HG03460 (cell line): Measurements from ENCODE around the gene ZNF688.
"Not testable (repeated sequence)": the region's sequence is repeated elsewhere in the genome, so short reads cannot be mapped to it uniquely, and the experiment has no call there.

Source experiments
- ATAC-seq: cut with Tn5 transposase; IDR thresholded peaks from one replicate; pipeline ENCODE4 v1.9.1; 2021; ENCODE audit not compliant: unreplicated experiment

The ZNF688 gene

DNA sequence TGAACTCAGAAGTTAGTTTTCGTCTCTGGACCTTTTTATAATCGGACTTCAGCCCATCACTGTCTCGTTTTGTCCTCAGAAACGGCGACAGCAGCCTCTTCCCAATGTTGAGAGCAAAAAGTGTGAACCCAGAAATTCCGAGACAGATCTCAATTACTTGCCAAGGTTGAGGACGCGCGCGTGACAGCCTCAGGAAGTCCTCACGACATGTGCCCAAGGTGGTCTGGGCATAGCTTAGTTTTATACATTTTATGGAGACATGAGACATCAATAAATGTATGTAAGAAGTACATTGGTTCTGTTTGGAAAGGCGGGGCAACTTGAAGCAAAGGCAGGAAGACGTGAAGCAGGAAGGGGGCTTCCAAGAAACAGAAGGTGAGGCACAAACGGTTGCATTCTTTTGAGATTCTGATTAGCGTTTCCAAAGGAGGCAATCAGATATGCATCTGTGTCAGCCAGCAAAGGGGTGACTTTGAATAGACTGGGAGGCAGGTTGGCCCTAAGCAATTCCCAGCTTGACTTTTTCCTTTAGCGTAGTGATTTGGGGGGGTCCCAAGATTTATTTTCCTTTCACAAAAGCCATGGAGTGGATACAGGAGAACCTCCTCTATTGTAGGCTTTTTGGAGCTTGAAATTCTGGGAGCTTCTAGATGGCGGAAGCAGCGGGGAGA is 36.3 kb downstream of the ZNF688 start:
- peak; percentile 4 for ATAC-seq

DNA sequence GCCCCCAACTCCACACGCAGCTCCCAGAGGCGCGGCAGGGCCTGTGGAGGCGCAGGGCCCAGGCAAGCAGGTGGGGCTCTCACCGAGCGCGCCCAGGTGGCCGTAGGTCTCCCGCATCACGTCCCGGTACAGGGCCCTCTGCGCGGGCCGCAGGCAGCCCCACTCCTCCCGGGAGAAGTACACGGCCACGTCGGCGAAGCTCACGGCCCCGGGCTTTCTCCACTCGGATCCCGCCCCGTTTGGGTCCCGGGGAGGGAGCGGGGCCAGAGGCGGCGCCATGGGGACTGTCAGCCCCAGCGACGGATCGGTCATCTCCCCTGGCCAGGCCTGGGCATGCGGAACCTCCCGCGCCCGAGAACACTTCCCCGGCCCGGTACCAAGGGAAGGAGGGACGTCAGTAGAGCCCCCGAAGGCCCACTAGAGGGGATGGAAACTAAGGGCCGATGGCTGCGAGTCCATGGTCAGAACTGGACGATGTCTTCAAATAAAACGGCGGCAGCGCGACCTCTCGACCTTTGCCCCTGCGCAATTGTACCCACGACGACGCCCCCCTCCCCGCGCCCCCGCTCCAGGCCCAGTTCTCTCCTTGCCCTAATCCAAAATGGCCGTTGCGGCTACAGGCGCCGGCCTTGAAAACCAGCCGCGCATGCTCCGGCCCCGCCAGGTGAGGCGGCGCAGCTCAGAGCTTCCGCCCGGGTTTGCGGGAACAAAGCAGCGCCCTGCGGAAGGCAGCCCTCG is 37.0 kb downstream of the ZNF688 start, which contains the start of gene ZNF747:
Gene ZNF747 (minus strand): TSS at position 491 of the 738 bp plus-strand sequence. CDS start 179 bp downstream, at position 312.
- ATAC-seq: peak; percentile 55

DNA sequence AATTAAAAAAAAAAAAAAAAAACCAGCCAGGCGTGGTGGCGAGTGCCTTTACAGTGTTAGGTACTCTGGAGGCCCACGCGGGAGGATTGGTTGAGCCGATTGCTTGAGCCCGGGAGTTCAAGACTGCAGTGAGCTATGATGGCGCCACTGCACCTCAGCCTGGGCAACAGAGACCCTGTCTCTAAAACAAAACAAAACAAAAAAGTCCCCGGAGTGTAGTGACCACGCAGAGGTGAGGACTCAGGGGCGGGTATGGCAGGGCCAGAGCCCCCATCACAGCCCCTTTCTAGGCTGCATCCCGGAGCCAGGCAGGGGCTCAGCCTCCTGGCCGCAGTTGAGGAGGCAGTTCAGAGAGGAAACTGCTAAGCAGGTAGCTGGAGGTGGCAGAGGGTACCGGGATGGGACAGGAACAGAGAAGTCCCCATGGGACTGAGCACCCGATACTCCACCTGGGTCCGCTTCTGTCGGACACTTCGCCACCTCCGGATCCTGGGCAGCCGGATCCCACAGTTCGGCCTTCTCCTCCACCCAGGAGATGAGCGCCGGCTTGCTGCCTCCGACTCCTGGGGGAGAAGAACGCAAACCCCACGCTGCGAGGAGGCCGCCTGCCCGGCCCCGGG is 37.7 kb downstream of the ZNF688 start:
- ATAC-seq: peak; percentile 10

DNA sequence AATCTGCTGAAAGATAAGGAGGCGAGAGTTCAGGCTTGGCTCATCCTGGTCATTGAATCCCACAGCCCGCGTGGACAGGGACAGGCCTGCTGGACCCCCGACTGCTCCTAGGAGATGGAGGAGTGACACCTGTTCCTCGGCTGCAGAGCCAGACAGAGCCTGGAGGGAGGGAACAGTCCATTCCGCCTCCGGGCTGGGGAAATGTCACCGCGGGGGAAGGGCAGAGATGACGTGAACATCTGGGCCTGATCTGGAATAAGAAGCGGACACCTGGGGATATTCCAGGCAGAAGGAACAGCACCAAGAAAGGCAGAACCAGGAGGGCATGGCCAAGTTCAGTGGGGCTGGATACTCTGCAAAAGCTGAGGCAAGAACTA is 38.4 kb downstream of the ZNF688 start:
- no peak for ATAC-seq

DNA sequence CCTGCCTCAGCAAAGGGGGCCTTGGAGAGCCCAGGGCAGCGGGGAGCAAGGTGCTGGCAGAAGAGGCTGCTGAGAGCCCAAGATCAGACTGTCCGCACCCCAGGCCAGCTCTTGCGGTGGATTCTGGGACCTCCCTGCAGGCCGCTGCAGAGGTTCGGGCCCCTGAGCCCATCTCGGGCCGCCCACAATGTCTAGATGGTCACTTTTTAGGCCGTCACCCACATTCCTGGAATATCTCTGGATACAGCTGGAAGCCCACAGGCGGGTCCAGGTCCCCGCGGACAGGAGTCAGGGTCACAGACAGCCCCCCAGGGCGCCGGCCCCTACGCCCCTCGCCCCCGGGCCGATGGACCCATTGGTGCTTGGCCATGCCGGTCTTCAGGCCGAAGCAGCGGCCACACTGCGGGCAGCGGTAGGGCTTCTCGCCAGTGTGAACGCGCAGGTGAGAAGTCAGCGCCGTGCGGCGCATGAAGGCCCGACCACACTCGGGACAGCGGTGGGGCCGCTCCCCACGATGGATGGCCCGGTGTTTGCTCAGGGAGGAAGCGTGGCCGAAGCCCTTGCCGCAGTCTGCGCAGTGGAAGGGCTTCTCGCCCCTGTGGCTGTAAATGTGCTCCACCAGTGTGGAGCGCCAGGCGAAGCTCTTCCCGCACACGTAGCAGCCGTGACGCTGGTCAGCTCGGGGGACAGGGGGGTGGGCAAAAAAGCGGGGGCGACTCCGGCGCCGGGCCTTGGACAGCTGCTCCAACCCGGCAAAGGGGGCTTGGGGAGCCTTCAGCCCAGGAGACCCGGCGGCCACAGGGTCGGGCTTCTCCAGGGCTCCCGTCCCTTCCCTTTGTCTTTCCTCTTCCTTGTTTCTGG is 39.0 kb downstream of the ZNF688 start:
- ATAC-seq: no peak

DNA sequence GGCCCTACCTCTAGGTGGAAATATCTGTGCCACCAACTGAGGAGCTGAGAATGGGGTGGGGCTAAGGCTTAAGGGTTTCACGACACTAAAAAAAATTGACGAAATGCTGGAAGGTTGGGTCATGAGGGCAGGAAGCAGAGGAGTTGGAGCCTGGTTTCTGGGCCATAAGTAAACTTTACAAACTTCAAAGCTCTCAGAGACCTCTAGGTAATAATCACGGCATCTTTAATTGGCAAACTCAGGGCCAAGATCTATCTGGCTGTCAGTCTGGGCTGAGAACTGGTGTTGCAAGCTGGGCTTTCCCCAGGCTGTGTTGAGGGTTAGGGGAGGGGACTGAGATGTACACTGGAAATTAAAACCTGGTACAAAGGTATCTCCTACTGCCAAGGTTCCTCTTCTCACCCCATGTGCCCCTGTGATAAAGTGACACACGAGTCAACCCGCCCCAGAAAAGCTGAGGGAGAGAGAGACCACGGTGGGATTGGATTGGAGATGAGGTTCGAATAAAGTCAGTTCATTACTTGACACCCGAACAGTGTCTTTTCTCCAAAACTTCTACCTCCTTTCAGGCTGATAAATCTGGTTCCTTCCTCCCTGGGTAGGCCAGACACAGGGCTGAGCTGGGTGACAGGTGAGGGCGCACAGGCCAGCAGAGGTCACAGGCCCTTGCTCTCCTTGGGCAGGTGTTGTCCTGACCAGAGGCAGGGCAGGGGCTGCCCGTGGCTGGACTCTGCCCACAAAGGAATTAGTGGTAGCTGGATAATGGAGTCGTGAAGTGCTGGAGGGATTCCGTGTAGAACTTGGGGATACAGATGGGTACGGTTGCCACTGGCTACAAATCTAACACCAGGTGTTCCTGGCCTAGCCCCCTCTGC is 41.1 kb downstream of the ZNF688 start:
- no peak for ATAC-seq

DNA sequence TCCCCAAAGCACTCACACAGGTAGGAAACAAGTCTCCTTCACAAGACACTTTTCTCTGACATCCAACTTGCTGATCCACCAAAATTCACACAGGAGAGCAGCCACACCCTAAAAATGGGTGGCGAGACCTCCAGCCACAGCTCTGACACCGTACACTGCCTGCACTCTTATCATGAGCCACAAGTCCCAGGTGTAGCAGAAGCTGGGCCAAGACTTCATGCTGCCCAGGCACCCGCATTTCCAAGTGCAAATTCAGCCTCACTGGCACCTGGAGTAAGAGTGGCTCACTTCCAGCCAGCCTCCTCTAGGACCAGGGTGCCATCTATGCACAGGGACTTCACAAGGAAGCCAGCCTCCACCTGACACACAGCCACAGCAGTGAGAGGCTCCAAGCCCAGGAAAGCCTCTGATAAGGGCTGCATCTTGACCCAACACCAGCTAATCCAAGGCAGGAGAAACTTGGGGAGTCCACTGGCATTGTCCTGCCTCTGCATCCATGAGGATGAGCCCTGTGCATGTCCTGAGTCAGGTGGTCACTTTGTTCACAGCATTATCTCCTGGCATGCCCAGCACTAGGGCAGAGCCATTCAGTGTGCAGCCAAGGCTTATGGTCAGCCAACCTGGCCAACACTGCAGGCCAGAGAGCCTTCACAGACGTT is 42.6 kb downstream of the ZNF688 start:
- ATAC-seq: no peak

DNA sequence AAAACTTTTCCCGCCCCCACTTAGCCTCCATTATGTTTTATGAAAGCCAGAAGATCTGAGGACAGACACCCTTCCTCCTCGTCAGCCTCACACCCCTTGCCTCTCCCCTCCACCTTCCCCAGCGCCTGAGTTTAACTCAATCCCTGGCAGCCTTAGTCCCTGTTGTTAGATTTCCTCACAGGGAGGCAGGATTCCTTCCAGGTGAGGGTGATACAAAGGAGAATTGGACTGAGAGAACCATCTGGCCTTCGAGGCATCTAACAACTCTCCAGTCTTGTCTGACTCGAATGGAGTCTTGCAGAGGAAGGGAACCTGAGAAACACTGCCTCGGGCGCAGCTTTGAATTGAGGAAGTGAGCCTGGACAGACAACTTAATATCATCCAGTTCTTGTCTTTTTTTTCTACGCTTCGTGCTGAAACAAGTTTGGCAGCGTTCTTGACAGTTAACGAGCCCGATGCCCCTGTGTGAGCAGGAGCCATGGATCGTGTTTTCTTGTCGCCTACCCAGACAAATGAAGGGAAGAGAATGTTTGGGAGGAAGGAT is 43.8 kb downstream of the ZNF688 start:
- ATAC-seq: no peak

DNA sequence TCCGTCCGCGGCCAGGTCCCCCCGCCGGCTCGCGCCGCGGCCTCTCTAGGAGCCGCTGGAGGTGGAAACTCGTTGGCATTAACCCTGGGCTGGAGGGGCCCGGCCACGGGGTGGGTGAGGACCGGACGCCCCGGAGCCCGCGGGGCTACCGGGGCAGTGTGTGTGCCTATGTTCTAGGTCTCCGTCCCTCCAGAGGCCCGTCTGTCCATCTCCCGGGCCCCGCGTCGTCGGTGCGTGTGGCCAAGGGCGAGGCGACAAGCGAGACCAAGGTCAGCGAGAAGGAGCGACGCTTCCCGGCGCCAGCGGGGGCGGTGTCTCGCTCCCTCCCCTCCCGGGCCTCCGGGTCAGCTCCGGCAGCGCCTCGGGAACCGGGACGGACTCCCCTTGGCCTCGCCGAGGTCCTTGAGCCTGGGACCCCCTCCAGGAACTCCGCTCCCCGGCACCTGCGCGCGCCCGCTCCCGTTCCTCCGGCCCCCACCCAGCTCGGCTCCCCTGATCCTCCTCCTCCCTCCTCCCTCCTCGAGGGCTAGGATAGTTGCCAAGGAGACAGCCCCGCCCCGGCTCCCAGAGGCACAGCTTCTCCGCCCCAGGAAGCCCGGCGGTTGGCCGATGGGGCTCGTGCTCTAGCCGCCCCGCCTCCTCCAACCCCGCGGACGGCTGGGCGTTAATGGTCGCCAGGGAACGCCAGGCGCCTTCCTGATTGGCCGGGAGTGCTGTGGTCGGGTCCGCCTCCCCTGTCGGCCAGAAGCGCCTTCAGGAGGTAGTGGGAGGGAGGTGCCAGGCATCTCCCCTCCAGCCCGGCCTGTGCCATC is 44.5 kb downstream of the ZNF688 start:
- peak; percentile 75 for ATAC-seq

DNA sequence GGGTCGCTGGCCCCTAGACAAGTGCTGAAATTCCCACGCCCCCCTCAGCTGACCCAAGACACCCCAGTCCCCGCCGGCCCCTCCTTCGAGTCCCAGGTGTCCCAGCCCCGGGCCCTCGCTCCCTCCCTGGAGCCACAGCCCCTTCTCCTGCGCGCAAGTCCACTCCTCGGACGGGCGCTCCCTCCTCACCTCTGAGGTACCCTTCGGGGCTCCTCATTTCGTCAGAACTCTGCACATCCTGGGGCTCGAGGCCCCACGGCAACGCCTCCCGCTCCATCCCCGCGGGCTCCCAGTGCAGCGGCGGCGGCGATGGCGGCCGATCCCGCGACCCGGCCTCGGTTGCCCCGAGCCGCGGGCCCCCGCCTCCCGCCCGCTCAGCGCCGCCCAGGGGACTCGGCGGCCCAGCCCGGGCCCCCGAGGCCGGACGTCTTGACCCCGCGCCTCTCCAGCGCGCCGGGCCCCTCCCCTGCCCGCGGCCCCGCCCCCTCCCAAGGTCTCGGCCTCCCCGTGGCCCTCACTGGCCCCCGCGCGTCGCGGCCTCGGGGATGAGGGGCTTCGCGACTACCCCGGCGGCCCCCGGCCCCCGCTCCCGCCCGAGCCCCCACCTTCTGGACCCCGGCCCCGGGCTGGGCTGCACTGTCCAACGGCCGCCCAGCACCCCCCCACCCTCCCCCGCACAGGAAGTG is 45.2 kb downstream of the ZNF688 start, which contains the start of gene ZNF768:
Gene ZNF768 (minus strand): TSS at position 430 of the 686 bp plus-strand sequence. CDS start 153 bp downstream, at position 277.
- ATAC-seq: peak; percentile 24

DNA sequence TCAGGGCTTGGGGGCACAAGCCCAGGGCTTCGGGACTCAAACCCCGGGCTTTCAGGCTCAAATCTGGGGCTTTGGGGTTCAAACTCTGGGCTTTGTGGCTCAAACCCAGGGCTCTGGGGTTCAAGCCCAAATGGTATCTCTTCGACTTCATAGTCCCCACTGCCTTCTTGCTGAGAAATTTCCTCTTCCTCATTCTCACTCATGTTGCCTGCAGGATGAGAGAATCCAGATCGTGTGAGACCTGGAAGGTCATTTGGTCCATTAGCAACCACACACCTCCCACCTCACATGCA is 45.7 kb downstream of the ZNF688 start:
- no peak for ATAC-seq

DNA sequence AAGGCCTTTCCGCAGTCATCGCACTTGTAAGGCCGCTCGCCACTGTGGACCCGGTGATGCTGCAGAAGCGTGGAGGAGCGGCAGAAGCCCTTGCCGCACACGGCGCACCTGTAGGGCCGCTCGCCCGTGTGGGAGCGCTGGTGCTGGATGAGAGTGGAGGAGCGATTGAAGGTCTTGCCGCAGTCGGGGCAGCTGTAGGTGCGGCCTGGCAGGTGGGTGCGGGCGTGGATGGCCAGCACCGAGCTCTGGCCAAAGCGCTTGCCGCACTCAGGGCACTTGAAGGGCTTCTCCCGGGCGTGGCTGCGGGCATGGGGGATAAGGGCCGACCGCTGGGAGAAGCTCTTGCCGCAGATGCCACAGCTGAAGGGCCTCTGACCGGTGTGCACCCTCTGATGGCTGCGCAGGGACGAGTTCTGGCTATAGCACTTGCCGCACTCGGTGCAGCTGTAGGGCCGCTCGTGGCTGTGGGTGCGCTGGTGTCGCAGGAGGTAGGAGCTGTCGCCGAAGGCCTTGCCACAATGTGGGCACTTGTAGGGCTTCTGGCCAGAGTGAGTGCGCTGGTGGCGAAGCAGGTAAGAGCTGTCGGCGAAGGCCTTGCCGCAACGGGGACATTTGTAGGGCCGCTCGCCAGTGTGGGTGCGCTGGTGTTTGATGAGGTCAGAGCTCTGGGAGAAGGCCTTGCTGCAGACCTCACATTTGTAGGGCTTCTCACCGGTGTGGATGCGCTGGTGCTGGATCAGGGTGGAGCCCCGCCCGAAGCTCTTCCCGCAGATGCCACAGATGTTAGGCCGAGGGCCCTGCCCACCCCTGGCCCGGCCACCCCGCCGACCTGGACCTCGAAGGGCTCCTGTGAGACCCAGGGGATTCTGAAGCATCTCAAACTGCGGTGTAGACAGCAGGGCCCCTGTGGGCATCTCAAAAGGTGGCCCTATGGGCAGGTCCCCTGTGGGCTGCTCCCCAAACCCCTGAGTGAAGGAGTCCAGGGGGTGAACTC is 46.6 kb downstream of the ZNF688 start:
- no peak for ATAC-seq

DNA sequence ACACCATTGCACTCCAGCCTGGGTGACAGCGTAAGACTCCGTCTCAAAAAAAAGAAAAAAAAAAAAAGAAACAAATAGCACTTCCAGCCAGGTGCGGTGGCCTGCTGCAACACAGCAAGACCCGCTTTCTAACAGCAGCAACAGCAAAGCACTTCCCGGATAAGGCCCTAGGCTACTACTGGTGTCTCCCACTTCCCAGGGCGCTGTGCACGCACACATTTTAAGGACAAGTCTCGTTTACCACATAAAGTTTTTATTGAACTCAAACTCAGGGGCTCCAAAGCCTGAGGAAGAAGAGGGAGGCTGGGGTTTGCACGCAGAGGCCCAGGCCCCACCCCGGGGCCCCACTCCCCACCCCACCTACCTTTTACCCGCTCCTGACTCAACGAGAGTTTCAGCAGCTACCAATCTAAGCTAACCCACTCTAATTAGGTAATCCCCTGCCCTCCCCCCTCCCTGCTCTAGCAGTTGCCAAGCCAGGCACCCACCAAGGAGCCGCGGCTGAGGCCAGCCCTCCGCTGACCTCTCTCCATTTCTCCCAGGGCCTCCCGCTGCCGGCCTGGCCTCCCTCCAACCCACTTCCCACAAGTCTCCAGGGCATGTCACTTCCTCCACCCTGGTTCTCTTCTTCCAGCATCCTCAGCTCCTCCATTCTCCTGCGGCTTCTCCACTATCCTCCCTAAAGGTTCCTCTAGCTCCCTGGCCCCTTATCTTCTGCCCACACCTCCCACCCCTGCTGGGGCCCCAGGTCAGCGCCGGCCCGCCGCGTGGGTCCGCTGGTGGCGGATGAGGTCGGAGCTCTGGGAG is 47.5 kb downstream of the ZNF688 start:
- no peak for ATAC-seq

DNA sequence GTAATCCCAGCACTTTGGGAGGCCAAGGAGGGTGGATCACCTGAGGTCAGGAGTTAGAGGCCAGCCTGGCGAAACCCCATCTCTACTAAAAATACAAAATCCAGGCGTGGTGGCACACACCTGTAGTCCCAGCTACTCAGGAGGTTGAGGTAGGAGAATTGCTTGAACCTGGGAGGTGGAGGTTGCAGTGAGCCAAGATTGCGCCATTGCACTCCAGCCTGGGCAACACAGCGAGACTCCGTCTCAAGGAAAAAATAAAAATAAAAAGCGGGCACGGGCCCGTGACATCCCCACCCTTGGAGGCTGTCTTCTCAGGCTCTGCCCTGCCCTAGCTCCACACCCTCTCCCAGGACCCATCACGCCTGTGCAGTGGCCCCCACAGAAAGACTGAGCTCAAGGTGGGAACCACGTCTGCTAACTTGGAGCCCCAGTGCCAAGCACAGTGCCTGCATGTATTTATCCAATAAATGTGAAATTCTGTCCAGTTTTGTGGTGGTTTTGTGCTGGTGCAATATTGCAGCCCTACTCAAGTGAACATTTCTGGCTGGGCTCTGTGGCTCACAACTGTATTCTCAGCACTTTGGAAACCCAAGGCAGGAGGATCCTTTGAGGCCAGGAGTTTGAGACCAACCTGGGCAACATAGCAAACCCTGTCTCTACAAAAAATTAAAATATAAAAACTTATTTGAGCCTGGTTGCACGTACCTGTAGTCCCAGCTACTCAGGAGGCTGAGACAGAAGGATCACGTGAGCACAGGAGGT is 48.6 kb downstream of the ZNF688 start:
- not testable (repeated sequence) for ATAC-seq
